HG03175 (cell line): Measurements from ENCODE around the gene CPSF6.
"Not testable (repeated sequence)": the region's sequence is repeated elsewhere in the genome, so short reads cannot be mapped to it uniquely, and the experiment has no call there.

Experiments
- ATAC-seq: cut with Tn5 transposase; IDR thresholded peaks from one replicate; pipeline ENCODE4 v1.9.1; 2021; ENCODE audit warnings: mild to moderate bottlenecking, moderate library complexity; ENCODE audit not compliant: unreplicated experiment

Gene CPSF6

GRCh38 chr12:69239352-69239921, at the start of gene CPSF6:
Gene CPSF6, plus strand, starts transcription at chr12:69239569. Its CDS starts 78 bp downstream, at chr12:69239647.
- peak; percentile 94 for ATAC-seq

- no peak for ATAC-seq
Observed at GRCh38 chr12:69196302-69197288, 42.8 kb upstream of the CPSF6 start.

DNA sequence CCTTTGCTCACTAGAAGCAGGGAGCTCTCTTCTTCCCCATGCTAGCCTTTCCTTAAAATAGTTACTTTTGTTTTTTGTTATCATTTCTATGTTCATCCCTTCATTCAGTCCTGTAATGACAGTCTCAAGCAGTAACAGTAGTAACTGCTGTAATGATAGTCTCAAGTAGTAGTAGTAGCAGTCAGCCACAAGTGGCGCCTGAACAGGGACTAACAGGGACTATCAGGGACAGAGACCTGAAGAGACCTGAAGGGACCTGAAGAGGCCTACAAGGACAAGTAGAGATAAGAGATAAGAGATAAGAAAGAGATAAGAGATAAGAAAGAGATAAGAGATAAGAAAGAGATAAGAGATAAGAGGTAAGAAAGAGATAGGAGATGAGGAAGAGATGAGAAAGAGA, 39.4 kb upstream of the CPSF6 start:
- not testable (repeated sequence) for ATAC-seq

DNA sequence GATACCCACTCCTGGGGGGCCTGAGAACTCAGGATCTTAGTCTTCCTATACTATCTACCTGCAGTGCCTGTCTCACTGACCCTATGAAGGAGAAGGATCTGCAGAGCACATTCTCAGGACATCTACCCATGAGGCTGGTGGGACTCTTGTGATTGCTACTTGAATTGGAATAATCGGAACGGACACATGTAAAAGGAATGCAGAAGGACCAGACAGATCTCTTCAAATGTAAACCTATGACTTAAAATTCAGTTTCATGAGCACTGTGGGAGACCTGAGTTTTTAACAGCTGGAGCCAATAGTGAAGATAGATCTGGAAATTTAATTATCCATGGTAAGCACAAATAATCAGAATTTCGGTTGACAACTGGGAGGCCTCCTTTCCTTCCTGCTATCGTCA, 35.2 kb upstream of the CPSF6 start:
- no peak for ATAC-seq

DNA sequence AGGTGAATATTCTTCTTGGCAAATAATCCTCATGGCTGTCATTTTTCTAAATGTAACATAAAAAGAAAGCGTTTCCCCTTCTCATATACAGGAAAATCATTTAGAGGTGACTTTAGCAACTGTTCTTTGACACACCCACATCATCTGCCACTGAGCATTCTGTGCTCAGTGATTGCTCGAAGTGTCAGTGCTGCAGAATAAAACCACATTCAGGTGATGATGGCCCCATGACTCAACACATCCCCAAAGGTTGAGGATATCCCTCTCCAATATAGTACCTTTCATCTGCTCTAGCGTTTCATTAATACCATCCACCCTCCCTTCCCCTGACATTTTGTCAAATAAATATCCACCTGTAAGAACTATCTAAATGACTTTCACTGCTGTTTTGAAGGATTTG, 28.7 kb upstream of the CPSF6 start:
- ATAC-seq: no peak

GRCh38 chr12:69211160-69211559, 28.2 kb upstream of the CPSF6 start:
- no peak for ATAC-seq

GRCh38 chr12:69214169-69214568, 25.2 kb upstream of the CPSF6 start:
- ATAC-seq: no peak

GRCh38 chr12:69225251-69225910, 14.0 kb upstream of the CPSF6 start:
- no peak for ATAC-seq

DNA sequence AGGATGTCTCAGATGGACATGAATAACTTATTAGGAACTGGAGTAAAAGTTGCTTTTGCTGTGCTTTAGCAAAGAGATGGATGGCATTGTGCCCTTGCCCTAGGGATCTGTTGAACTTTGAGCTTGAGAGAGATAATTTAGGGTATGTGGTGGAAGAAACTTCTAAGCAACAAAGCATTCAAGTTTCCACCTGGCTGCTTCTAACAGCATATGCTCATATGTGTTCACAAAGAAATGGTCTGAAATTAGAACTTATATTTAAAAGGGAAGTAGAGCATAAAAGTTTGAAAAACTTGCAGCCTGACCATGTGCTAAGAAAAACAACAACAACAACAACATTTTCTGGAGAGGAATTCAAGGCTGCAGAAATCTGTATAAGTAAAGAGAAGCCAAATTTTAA, 7.9 kb upstream of the CPSF6 start:
- no peak for ATAC-seq

DNA sequence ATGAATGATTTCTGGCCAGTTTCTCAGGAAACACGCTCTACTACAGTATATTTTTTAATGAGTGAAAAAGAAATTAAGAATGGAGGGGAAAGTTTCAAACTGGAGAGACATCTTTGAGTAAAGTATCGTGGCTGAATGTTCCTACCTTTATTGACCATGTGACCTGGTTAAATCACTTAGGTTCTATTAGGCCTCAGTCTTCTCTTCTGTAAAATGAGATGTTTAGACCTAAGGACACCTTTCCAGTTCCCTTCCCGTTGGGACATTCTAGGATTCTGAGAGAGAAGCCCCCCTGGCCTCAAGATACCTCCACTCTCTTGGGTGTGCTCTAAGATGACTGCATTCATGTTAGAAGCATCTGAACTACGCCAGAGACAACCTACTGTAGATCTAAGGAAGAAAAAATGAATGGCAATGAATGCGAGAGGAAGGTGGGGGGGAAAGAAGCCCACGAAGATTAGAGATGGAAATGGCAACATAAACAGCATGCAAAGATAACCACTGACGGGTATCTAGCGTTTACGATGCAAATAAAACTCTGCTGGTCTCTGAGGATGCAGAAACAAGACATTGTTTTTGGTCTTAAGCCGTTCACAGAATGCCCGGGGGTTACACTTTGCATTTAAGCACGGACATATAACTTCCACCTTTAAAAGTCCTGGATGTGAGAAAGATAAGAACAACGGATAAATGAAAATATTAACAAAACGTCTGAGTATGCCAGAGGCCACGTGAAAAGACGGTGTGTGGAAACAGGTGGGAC, 599 bp upstream of the CPSF6 start:
- ATAC-seq: peak; percentile 2

DNA sequence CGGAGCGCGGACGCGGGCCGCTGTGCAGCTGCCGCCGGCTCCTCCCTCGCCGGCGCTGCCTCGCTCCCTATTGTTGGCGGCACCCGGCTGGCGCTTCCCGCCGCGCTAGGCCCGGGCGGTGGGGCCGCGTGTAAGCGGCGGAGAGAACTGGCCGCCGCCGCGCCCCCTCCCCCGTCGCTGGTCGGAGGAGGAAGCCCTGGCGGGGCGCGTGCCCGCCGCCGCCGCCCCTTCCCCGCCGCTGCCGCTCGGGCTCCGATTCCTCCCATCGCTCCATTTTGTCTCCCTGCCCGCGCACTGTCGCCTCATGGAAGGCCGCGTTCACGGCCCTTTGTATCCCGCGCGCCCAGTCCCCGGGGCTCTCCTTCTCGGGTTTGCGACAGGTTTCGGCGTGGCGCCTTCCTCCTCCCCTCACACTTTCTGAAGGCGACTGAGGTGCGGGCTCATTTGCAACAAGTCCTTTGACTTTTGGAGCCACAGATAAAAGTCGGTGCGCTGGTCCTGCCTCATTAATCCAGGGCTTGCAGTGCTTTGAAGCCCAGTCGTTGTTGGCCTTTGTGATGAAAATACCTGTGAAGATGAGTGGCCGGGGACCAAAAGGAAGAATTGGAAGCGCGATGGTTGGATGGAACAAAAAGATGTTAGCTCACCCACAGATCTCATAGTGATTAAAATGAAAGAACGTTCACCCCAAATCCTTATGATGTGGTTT, 707 bp downstream of the CPSF6 start:
- peak; percentile 36 for ATAC-seq

DNA sequence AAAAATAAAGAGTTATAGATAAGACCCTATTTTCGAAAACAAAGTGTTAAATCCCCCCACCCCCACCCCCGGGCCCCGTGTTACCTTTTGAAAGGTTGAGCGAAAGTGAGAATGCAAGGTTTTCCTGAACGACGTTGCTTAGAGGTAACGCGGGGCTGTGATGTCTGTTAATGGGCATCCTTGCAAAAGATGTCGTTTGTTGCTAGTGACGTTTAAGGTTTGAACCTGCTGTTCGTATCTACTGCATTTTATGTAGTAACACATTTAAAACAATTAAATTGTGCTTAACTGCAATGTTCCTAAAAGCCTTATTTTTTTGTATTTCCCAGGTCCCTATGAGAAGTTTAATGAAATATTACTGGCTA, 1.2 kb downstream of the CPSF6 start:
- ATAC-seq: no peak

GRCh38 chr12:69241438-69242092, 2.2 kb downstream of the CPSF6 start:
- no peak for ATAC-seq

DNA sequence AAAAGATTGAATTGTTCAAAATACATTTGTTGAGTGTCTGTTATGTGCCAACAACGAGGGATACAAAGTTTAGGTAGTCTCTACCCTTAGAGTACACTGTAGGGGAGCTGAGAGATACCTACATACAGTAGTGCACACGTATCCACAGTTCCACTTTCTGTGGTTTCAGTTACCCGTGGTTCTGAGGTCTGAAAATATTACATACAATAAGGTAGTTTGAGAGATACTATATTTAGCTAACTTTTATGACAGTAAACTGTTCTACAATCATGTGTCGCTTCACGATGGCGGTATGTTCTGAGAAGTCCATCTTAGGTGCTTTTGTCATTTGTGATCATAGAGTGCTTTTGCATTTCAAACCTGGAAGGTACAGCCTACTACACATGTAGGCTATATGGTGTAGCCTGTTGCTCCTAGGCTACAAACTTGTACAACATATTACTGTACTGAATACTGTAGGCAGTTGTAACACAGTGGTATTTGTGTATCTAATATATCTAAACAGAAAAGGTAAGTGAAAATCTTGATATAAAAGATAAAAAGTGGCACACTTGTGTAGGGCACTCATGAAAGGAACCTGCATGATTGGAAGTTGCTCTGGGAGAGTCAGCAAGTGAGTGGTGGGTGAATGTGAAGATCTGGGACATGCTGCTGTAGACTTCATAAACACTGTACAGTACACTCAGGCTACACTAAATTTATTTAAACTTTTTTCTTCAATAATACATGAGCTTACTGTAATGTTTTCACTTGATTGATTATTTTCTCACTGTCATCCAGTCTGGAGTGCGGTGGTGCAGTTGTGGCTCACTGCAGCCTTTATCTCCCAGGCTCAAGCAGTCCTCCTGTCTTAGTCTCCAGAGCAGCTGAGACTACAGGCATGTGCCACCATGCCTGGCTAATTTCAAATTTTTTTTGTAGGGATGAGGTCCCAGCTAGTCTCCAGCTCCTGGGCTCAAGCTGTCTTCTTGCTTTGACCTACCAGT, 4.0 kb downstream of the CPSF6 start:
- no peak for ATAC-seq

DNA sequence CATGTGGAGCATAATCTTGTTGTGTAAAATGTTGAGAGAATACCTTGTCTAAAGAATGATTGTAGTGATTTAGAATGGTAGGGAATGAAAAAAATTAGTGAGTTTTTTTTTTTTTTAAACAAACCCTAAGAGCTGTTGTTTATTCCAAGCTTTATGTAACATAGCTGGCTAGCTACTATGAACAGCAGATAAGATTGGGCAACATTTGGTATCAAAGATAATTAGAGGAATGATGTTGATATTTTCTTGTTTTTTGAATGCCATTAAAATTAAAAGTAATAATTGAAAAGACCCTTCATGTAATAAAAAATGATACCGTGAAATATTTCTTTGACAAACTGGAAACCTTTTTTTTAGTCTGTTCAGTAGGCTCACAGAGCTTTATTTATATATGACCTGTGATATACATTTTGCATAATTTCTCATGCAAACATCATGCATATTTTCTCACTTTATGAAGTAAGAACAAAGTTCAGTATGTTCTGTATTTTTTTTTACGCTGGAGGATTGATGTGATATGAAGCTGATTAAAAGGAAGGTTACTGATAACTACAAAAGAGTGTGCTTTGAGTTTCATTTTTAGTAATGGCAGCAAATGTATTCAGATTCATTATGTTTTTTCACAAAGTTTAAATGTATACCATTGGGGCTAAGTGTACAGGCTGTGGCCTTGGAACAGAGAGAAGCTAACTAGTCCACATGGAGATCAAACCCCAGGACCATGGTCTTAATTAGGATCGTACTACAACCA, 8.1 kb downstream of the CPSF6 start:
- ATAC-seq: no peak

GRCh38 chr12:69252033-69252432, 12.7 kb downstream of the CPSF6 start:
- no peak for ATAC-seq

DNA sequence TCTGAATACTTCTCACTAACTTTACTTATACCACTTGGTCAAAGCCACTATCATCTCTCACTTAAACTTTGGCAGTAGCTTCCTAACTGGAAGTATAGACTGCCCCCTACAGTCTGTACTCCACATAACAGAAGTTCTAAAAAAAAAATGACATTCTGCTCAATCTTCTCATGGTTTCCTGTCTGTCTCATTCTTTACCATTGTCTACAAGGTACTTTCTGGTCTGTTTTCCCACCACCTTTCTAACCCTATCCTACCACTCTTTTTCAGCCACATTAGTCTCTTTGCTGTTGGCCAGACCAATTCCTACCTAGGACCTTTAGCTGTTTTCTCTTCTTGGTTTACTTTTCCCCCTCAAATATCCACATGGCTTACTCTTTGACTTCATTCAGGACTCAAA, 14.7 kb downstream of the CPSF6 start:
- ATAC-seq: peak; percentile 81

- no peak for ATAC-seq
Observed at GRCh38 chr12:69254862-69255261, 15.5 kb downstream of the CPSF6 start.
